PC-9 (cell line): ENCODE results near the gene FCMR. TPM values are rescaled to one million over a fixed set of nuclear protein-coding genes. Genes with fewer than 3 reads are reported as not detected.

Source experiments
- BruUV-seq: library from RNA; stranded (reverse); fragments of 400-500 nt; replicated peaks from 2 replicates; lab custom pipeline; 2021; lab: Mats Ljungman, UMichigan
- CTCF ChIA-PET: fragments of 300-600 bp; sonication (Branson Sonifier 250); formaldehyde crosslinking; loops from one replicate; lab custom pipeline; 2022; ENCODE audit warnings: antibody characterized with exemption; lab: Charles Lee
- POLR2A ChIA-PET: fragments of 300-600 bp; sonication (Branson Sonifier 250); formaldehyde crosslinking; loops from one replicate; lab custom pipeline; 2022; ENCODE audit warnings: antibody characterized with exemption; ENCODE audit not compliant: unreplicated experiment; lab: Charles Lee
- DNase-seq, 2 experiments: peaks; one replicate each; pipeline versions ENCODE4 v3.0.0 to v3.0.0-alpha.2; 2015 to 2022; ENCODE audit warnings: mixed read lengths in 1 of 2
- H2AFZ ChIP-seq: fragments of 200-600 bp; sonication (generic); 2 replicates; pipeline ENCODE4 v1.8.1; 2017; ENCODE audit warnings: antibody characterized with exemption
- H3F3A ChIP-seq: fragments of 200-600 bp; sonication (generic); 2 replicates; pipeline ENCODE4 v1.8.1; 2017; ENCODE audit warnings: antibody characterized with exemption, mild to moderate bottlenecking, low read depth; ENCODE audit not compliant: insufficient read depth
- H3K27ac ChIP-seq: fragments of 200-600 bp; sonication (generic); 2 replicates; pipeline ENCODE4 v1.6.1; 2016; ENCODE audit warnings: mixed run types
- H3K27me3 ChIP-seq: fragments of 200-600 bp; sonication (generic); 2 replicates; pipeline ENCODE4 v1.6.1; 2016; ENCODE audit warnings: low read depth, mixed run types; ENCODE audit not compliant: insufficient read depth
- H3K36me3 ChIP-seq: fragments of 200-600 bp; sonication (generic); 2 replicates; pipeline ENCODE4 v1.6.1; 2016; ENCODE audit warnings: low read depth, mixed run types
- H3K4me1 ChIP-seq: fragments of 200-600 bp; sonication (generic); replicated peaks from 2 replicates; pipeline ENCODE4 v1.6.1; 2016; ENCODE audit warnings: mixed run types; ENCODE audit not compliant: insufficient read depth
- H3K4me2 ChIP-seq: fragments of 200-600 bp; sonication (generic); 2 replicates; pipeline ENCODE4 v1.6.1; 2017; ENCODE audit warnings: mixed run types
- H3K4me3 ChIP-seq: fragments of 200-600 bp; sonication (generic); 2 replicates; pipeline ENCODE4 v1.6.1; 2016; ENCODE audit warnings: mixed run types
- H3K79me2 ChIP-seq: fragments of 200-600 bp; sonication (generic); 2 replicates; pipeline ENCODE4 v1.6.1; 2017; ENCODE audit warnings: low read depth, mixed run types
- H3K9me2 ChIP-seq: fragments of 200-600 bp; sonication (generic); 2 replicates; pipeline ENCODE4 v1.8.1; 2017; ENCODE audit warnings: mild to moderate bottlenecking; ENCODE audit not compliant: insufficient read depth
- H3K9me3 ChIP-seq: fragments of 200-600 bp; sonication (generic); 2 replicates; pipeline ENCODE4 v1.8.1; 2016; ENCODE audit warnings: low read depth; ENCODE audit not compliant: insufficient read depth
- H4K20me1 ChIP-seq: fragments of 200-600 bp; sonication (generic); 2 replicates; pipeline ENCODE4 v1.8.1; 2017; ENCODE audit not compliant: insufficient read depth
- EZH2 ChIP-seq: fragments of 200-600 bp; sonication (generic); IDR thresholded peaks from 2 replicates; pipeline ENCODE4 v1.8.0; 2017; ENCODE audit warnings: antibody characterized with exemption, low read depth
- intact Hi-C: fragments of 100-400 bp; cut with micrococcal nuclease; formaldehyde crosslinking; loops from one replicate; pipeline ENCODE4 v1.10.0; 2022; ENCODE audit not compliant: unreplicated experiment
- total RNA-seq: library from RNA; stranded (reverse); gene quantifications from 2 replicates; pipeline ENCODE4 v1.2.3, GENCODE V29; 2021
- TF ChIP-seq, protein P1 (sequence below): fragments of 200-600 bp; sonication (generic); conservative IDR thresholded peaks from 2 replicates; pipeline ENCODE4 v1.6.1; 2017; ENCODE audit warnings: mixed run types, antibody characterized with exemption, mild to moderate bottlenecking, moderate library complexity

FCMR gene
- total RNA-seq, 1 experiment from 2014 or later = 1.2 TPM

DNA sequence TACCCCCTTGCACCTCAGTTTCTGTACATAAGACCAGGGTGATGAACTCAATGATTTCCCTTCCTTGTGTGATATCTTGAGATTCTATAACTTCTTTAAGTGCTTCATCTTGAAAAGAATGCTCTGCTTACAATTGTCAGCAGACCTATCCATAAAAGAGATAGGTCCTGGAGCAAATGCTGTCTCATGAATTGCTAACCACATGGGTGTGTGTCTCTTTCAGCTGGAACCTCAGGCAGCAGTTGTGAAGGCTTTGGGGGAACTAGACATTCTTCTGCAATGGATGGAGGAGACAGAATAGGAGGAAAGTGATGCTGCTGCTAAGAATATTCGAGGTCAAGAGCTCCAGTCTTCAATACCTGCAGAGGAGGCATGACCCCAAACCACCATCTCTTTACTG lies 53.5 kb downstream of the FCMR start:
- no peaks in the 10 kb centered on the region for H3K9me2 ChIP-seq
- BruUV-seq = no TSS peak
- H2AFZ ChIP-seq = no peak overlapping the region

DNA sequence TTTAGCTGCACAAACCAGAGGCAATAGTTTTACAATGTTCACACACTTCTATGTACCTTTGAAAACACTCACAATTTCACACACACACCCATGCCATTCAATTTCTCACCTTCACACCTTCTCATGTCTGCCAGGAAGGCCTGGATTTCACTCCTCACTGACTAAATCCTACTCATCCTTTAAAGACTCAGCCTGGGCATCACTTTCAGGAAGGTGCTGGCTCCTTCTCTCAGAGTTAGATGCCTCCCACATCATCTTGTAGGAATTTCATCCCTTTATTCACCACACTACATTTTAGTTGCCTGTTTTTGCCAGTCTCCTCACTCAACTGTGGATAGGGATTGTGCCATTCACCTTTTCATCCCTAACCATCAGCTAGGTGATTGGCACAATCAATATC lies 54.0 kb downstream of the FCMR start:
- Histone ChIP-seq H3K4me3 (no peak overlapping the region), H3K9me3 (0 out of 2 replicates have a peak, but pooled peaks cover 3% of the 10 kb centered on the region), H3K9me2 (no peaks in the 10 kb centered on the region), H3K36me3 (no peaks in the 10 kb centered on the region), H3K27me3 (peaks cover 21% of the 10 kb centered on the region; the same call in 1 of the 2 replicates), H3F3A (no peaks in the 10 kb centered on the region), H2AFZ (no peak overlapping the region), H4K20me1 (no peaks in the 10 kb centered on the region), H3K27ac (no peak overlapping the region), H3K79me2 (no peaks in the 10 kb centered on the region), H3K4me1 (no peaks in the 10 kb centered on the region), H3K4me2 (no peak overlapping the region)
- ChIA-PET CTCF (no interaction called here), POLR2A (no interaction called here)
- no peak for TF ChIP-seq EZH2
- TF ChIP-seq, protein P1, sequence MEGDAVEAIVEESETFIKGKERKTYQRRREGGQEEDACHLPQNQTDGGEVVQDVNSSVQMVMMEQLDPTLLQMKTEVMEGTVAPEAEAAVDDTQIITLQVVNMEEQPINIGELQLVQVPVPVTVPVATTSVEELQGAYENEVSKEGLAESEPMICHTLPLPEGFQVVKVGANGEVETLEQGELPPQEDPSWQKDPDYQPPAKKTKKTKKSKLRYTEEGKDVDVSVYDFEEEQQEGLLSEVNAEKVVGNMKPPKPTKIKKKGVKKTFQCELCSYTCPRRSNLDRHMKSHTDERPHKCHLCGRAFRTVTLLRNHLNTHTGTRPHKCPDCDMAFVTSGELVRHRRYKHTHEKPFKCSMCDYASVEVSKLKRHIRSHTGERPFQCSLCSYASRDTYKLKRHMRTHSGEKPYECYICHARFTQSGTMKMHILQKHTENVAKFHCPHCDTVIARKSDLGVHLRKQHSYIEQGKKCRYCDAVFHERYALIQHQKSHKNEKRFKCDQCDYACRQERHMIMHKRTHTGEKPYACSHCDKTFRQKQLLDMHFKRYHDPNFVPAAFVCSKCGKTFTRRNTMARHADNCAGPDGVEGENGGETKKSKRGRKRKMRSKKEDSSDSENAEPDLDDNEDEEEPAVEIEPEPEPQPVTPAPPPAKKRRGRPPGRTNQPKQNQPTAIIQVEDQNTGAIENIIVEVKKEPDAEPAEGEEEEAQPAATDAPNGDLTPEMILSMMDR = no peak
- DNase-seq = no peak
- intact Hi-C loops = no loop called here
- no TSS peak for BruUV-seq

More for the DNA sequence above, 53.5 kb downstream of the FCMR start:
- Histone ChIP-seq H3F3A (no peaks in the 10 kb centered on the region), H4K20me1 (no peaks in the 10 kb centered on the region), H3K27ac (no peak overlapping the region), H3K9me3 (0 out of 2 replicates have a peak, but pooled peaks cover 3% of the 10 kb centered on the region), H3K36me3 (no peaks in the 10 kb centered on the region), H3K4me2 (no peak overlapping the region), H3K4me1 (no peaks in the 10 kb centered on the region), H3K27me3 (peaks cover 21% of the 10 kb centered on the region; the same call in 1 of the 2 replicates), H3K79me2 (no peaks in the 10 kb centered on the region), H3K4me3 (no peak overlapping the region)
- ChIA-PET POLR2A (no interaction called here), CTCF (no interaction called here)
- TF ChIP-seq, protein P1 = no peak
- no peak for TF ChIP-seq EZH2
- intact Hi-C loops = no loop called here
- no peak for DNase-seq

DNA sequence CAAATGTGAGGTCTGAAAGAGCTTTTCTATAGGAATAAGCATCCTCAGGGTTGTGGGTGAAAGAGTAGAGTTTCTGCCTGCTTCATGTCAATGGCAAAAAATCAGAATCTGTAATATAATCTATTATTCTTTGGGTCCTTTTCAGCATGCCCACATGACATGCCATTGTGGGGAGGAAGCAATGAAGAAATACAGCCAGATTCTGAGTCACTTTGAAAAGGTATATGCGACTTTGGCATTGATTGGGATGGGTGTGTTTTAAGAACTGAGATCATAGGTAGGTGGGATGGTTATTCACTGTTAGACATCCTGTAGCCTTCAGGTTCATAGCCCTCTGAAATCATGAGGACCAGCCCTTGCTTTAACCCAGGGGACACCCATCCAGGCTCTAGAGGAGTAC lies 54.5 kb downstream of the FCMR start:
- H3K27ac ChIP-seq = no peak overlapping the region
- no peaks in the 10 kb centered on the region for H3K36me3 ChIP-seq
- ChIA-PET CTCF (interaction anchor here (0.6 to 1.6 kb wide), 2 partner anchors 42 to 137 kb away, joined by 3 to 4 read pairs; no protein-coding TSS in a partner anchor), POLR2A (no interaction called here)
- H3K9me2 ChIP-seq = no peaks in the 10 kb centered on the region
- H4K20me1 ChIP-seq = no peaks in the 10 kb centered on the region
- H3K4me3 ChIP-seq = no peak overlapping the region
- no peaks in the 10 kb centered on the region for H3K9me3 ChIP-seq
- H3F3A ChIP-seq = no peaks in the 10 kb centered on the region
- TF ChIP-seq, protein P1 = no peak
- no peak for TF ChIP-seq EZH2
- H3K79me2 ChIP-seq = no peaks in the 10 kb centered on the region
- intact Hi-C loops = no loop called here
- no peak overlapping the region for H2AFZ ChIP-seq
- no TSS peak for BruUV-seq
- no peak for DNase-seq
- no peaks in the 10 kb centered on the region for H3K4me1 ChIP-seq
- H3K27me3 ChIP-seq = peaks cover 21% of the 10 kb centered on the region; the same call in 1 of the 2 replicates
- H3K4me2 ChIP-seq = no peak overlapping the region
